HEK293T (cell line): ENCODE results near the gene TKTL2.

Experiments used
- CTCF ChIA-PET: fragments of 350-600 bp; formaldehyde crosslinking; extraction: SDS; loops from one replicate; lab custom pipeline; 2021; ENCODE audit warnings: antibody characterized with exemption, inconsistent platforms; lab: Yijun Ruan, JAX
- POLR2A ChIA-PET: fragments of 350-600 bp; formaldehyde crosslinking; extraction: SDS; loops from one replicate; lab custom pipeline; 2020; ENCODE audit warnings: antibody characterized with exemption, inconsistent platforms; lab: Yijun Ruan, JAX
- DNase-seq: peaks from one replicate; pipeline ENCODE4 v3.0.0; 2012; ENCODE audit warnings: mixed read lengths; ENCODE audit errors: extremely low spot score
- ARNT ChIP-seq: fragments of 450-650 bp; IDR thresholded peaks from 2 replicates; pipeline ENCODE4 v1.6.1; 2017; ENCODE audit warnings: mild to moderate bottlenecking
- BHLHE40 ChIP-seq: fragments of 450-650 bp; IDR thresholded peaks from 2 replicates; pipeline ENCODE4 v1.6.1; 2016; ENCODE audit warnings: mild to moderate bottlenecking, moderate library complexity, borderline replicate concordance
- CTBP1 ChIP-seq: fragments of 450-650 bp; IDR thresholded peaks from 2 replicates; pipeline ENCODE4 v1.6.1; 2016; ENCODE audit warnings: borderline replicate concordance
- ELF4 ChIP-seq: fragments of 450-650 bp; IDR thresholded peaks from 2 replicates; pipeline ENCODE4 v1.6.1; 2017; ENCODE audit warnings: antibody characterized with exemption
- FOXA1 ChIP-seq: fragments of 450-650 bp; IDR thresholded peaks from 2 replicates; pipeline ENCODE4 v1.6.1; 2016; ENCODE audit warnings: mild to moderate bottlenecking
- FOXK2 ChIP-seq: fragments of 450-650 bp; IDR thresholded peaks from 2 replicates; pipeline ENCODE4 v1.6.1; 2016; ENCODE audit warnings: mild to moderate bottlenecking
- FOXM1 ChIP-seq: fragments of 450-650 bp; IDR thresholded peaks from 2 replicates; pipeline ENCODE4 v1.6.1; 2017; ENCODE audit warnings: mild to moderate bottlenecking, borderline replicate concordance
- HDGF ChIP-seq: fragments of 450-650 bp; IDR thresholded peaks from 2 replicates; pipeline ENCODE4 v1.6.1; 2017; ENCODE audit warnings: antibody characterized with exemption, borderline replicate concordance
- L3MBTL2 ChIP-seq: fragments of 450-650 bp; conservative IDR thresholded peaks from 2 replicates; pipeline ENCODE4 v1.6.1; 2016; ENCODE audit warnings: mild to moderate bottlenecking
- LEF1 ChIP-seq: fragments of 450-650 bp; IDR thresholded peaks from 2 replicates; pipeline ENCODE4 v1.6.1; 2017; ENCODE audit warnings: mild to moderate bottlenecking, borderline replicate concordance
- NFRKB ChIP-seq: fragments of 450-650 bp; IDR thresholded peaks from 2 replicates; pipeline ENCODE4 v1.6.1; 2016; ENCODE audit warnings: mild to moderate bottlenecking, moderate library complexity
- SP1 ChIP-seq: fragments of 450-650 bp; IDR thresholded peaks from 2 replicates; pipeline ENCODE4 v1.6.1; 2017
- SUZ12 ChIP-seq: fragments of 450-650 bp; IDR thresholded peaks from 2 replicates; pipeline ENCODE4 v1.6.1; 2016; ENCODE audit warnings: mild to moderate bottlenecking
- TARDBP ChIP-seq: fragments of 450-650 bp; IDR thresholded peaks from 2 replicates; pipeline ENCODE4 v1.6.1; 2016
- ZNF384 ChIP-seq: fragments of 450-650 bp; IDR thresholded peaks from 2 replicates; pipeline ENCODE4 v1.6.1; 2016
- TF ChIP-seq, protein P1 (sequence below): fragments of 450-650 bp; IDR thresholded peaks from 2 replicates; pipeline ENCODE4 v1.6.1; 2016

TKTL2 gene

DNA sequence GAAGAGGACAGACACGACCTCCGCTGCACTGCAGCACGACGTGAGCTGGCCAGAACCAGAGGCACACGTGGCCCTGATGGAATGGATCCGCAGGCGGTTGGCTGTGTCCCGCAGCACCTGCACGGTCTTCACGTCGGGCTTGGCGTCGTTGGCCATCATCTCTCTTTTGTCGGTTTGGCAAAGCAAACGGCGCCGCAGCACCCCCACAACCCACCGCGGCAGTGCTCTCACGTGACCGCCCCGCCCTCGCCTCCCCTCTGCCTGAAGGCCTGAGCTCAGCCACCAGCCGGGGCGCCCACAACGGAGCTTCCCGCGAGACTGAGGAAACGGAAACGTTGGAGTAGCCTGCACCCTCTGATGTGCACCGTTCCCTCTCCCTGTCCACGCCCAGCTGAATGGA lies at the start of gene TKTL2:
Gene TKTL2, minus strand, starts transcription at position 179 of the 400 bp plus-strand sequence. Its CDS starts 20 bp downstream, at position 159.
- ChIA-PET POLR2A (no interaction called here), CTCF (no interaction called here)
- no peak for DNase-seq
- TF ChIP-seq FOXA1: no peak
- TF ChIP-seq ARNT: no peak
- no peak for TF ChIP-seq L3MBTL2
- no peak for TF ChIP-seq LEF1
- no peak for TF ChIP-seq ELF4
- no peak for TF ChIP-seq BHLHE40
- TF ChIP-seq ZNF384: no peak
- TF ChIP-seq TARDBP: no peak
- no peak for TF ChIP-seq HDGF
- TF ChIP-seq SUZ12: no peak
- TF ChIP-seq NFRKB: no peak
- TF ChIP-seq, protein P1, sequence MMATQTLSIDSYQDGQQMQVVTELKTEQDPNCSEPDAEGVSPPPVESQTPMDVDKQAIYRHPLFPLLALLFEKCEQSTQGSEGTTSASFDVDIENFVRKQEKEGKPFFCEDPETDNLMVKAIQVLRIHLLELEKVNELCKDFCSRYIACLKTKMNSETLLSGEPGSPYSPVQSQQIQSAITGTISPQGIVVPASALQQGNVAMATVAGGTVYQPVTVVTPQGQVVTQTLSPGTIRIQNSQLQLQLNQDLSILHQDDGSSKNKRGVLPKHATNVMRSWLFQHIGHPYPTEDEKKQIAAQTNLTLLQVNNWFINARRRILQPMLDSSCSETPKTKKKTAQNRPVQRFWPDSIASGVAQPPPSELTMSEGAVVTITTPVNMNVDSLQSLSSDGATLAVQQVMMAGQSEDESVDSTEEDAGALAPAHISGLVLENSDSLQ: no peak
- no peak for TF ChIP-seq FOXK2
- TF ChIP-seq SP1: no peak
- TF ChIP-seq CTBP1: no peak
- TF ChIP-seq FOXM1: no peak

DNA sequence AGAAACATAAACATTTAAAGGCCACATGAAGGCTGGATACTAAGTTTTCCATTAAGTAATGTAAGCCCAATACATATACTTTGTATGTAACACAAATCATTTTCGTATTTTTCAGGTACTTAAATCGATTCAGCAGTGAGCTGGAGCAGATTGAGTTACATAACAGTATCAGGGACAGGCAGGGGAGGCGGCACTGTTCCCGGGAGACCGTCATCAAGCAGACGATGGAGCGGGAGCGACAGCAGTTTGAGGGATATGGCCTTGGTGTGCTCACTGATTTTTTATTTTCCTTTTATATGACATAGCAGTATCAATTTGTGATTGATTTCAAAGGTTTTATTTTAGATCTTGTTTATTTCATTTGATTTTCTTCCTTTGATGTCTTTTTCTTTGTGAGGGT lies 41.6 kb upstream of the TKTL2 start:
- no peak for DNase-seq
- ChIA-PET POLR2A (no interaction called here), CTCF (no interaction called here)
- TF ChIP-seq SP1 (no peak), CTBP1 (no peak), FOXA1 (no peak), FOXK2 (no peak), L3MBTL2 (no peak), BHLHE40 (no peak)

GRCh38 chr4:163505374-163505773 lies 31.8 kb upstream of the TKTL2 start:
- TF ChIP-seq L3MBTL2: no peak
- TF ChIP-seq LEF1: no peak
- no peak for TF ChIP-seq SUZ12
- TF ChIP-seq BHLHE40: no peak
- TF ChIP-seq ELF4: no peak
- no peak for TF ChIP-seq FOXA1
- TF ChIP-seq CTBP1: no peak
- TF ChIP-seq ZNF384: no peak
- no peak for TF ChIP-seq HDGF
- TF ChIP-seq, protein P1: no peak
- TF ChIP-seq FOXK2: no peak
- TF ChIP-seq ARNT: no peak
- no peak for TF ChIP-seq SP1
- TF ChIP-seq NFRKB: no peak
- no peak for TF ChIP-seq FOXM1
- TF ChIP-seq TARDBP: no peak
- DNase-seq: no peak
- CTCF ChIA-PET: interaction anchor here (1.2 kb wide), 1 partner anchor 42 kb away, joined by 3 read pairs; no protein-coding TSS in a partner anchor
- POLR2A ChIA-PET: interaction anchor here (1.1 to 5.3 kb wide), 3 partner anchors 9 to 11 kb away, joined by 3 to 42 read pairs (median 4); partner anchors contain the start of gene TMA16

GRCh38 chr4:163500586-163500985 lies 27.0 kb upstream of the TKTL2 start:
- TF ChIP-seq FOXM1 (no peak), FOXK2 (no peak), LEF1 (no peak), FOXA1 (no peak), ELF4 (no peak), TARDBP (no peak), HDGF (no peak), NFRKB (no peak), SUZ12 (no peak)
- POLR2A ChIA-PET: no interaction called here
- DNase-seq: no peak
- CTCF ChIA-PET: no interaction called here

- DNase-seq: no peak
- ChIA-PET POLR2A (interaction anchor here (1.1 to 1.4 kb wide), 2 partner anchors 9 to 10 kb away, joined by 3 to 4 read pairs; no protein-coding TSS in a partner anchor), CTCF (no interaction called here)
- TF ChIP-seq FOXA1 (no peak), SUZ12 (no peak), ELF4 (no peak), SP1 (no peak)
- TF ChIP-seq, protein P1: 0 out of 2 replicates have a peak, but pooled peaks have one; percentile 7
Measured at GRCh38 chr4:163495900-163496299, 22.3 kb upstream of the TKTL2 start.

DNA sequence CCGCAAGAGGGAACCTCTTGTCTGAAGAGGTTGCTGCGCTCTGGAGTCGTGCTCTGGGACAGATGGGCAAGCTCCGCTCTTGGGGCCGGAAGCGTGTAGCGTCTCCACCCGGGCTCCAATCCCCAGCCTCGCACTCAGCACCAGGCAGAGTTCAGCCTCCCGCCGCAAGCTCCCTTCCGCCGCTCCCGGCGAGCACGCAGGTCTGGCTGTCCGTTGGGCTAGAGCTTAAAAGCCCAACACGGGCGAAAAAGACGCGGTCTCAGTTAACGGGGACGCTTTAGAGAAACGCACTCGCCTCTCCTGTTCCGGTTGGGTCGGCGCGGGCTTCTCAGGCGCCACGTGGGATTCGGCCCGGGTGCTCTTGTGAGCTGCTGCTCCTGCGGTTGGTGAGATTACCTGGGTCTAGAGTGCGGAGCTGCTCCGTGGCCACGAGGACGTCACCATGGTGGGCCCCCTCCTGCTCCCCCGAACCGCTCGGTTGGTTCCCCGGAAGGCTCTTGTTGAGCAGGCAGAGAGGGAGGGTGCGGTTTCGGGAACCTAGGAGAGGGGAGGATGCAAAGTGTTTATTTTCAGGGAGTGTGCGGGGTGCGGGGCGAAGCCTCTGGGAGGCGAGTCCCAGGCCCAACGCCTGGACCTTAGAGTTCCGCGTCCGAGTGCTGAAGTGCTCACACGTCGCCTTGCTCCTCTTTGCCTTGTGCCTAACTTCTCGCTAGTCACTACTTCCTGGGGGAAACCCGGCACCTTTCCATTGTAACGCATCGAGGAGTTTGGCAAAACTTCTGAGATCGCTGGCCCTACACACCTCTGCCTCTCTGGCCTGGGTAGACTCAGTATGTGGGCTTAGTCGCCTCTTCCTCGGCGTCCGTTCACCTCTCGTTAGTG lies 21.0 kb upstream of the TKTL2 start, which contains the start of gene TMA16:
Gene TMA16, plus strand, starts transcription at position 331 of the 882 bp plus-strand sequence. Its CDS starts 112 bp downstream, at position 443.
- POLR2A ChIA-PET: interaction anchor here (0.6 to 2.4 kb wide), 25 partner anchors 9 to 482 kb away, joined by 3 to 42 read pairs (median 4); partner anchors contain the start of gene NPY1R
- TF ChIP-seq BHLHE40 (no peak), CTBP1 (peak; percentile 64; the same call in 1 of the 2 replicates), NFRKB (peak; percentile 64), FOXM1 (peak; percentile 72; the same call in 1 of the 2 replicates), SP1 (no peak), FOXK2 (no peak), TARDBP (no peak), ZNF384 (no peak), ARNT (peak; percentile 59), HDGF (no peak), ELF4 (peak; percentile 39), SUZ12 (no peak), L3MBTL2 (peak; percentile 96), LEF1 (no peak), FOXA1 (no peak)
- TF ChIP-seq, protein P1: no peak
- CTCF ChIA-PET: no interaction called here
- DNase-seq: peak; percentile 83
